HG03432 (cell line): ENCODE measurements around the gene LHPP.

Experiments
- ATAC-seq: cut with Tn5 transposase; IDR thresholded peaks from one replicate; pipeline ENCODE4 v1.9.1; 2021; ENCODE audit warnings: mild to moderate bottlenecking, moderate library complexity; ENCODE audit not compliant: unreplicated experiment

LHPP gene

DNA sequence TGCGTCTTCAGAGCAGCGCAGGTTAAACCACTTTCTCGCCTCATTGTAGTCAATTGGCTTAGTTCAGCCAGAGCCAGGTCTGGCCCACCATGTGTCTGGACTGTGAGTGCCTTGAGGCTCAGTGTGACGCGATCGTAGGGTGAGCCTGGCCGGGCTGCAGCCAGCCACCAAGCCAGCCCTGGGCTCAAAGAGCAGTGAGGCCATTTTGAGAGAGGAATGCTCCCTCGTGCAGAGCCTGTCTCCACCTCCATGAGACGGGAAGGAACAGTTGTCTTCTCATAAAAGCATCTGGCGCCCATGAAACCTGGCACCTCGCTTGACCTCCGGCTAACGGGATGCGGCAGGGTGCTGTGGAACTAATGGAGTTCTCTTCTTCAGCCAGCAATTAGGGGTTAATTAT is 34.5 kb downstream of the LHPP start:
- no peak for ATAC-seq

GRCh38 chr10:124496620-124497019 is 35.0 kb downstream of the LHPP start:
- ATAC-seq = no peak

DNA sequence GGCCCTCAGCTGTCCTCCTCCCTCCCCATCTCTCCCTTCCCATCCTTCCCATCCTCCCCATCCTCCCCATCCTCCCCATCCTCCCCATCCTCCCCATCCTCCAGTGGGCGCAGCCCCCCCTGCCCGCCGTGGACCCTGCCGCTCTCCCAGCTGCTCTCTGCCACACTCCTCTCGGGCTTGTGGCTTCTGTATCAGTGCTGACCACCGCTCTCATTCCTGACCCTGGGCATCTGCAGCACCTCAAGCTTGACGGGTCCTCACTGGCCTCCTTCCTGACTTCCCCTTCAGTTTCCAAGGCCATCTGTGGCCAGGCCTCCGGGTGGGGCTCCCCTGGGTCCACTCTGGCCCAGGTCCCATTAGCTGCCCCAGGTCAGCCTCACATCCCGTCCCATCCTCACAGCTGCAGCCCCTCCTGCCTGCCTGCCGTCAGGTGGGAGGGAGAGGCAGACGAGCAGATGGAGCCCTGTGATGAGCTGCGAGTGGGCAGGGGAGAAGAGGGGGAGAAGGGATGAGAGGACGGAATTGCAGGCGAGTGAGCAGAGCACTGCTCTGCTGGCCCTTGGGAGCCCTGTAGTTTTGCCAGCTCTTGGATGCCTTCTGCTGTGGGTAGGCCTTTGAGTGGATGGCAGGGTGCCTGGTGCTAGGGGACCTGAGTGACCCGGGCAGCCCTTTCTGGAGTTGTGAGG is 35.7 kb downstream of the LHPP start:
- ATAC-seq = no peak

GRCh38 chr10:124498056-124498455 is 36.4 kb downstream of the LHPP start:
- ATAC-seq = no peak

- ATAC-seq = no peak
Observed at GRCh38 chr10:124500757-124501156, 39.1 kb downstream of the LHPP start.

GRCh38 chr10:124504711-124505110 is 43.1 kb downstream of the LHPP start:
- no peak for ATAC-seq

DNA sequence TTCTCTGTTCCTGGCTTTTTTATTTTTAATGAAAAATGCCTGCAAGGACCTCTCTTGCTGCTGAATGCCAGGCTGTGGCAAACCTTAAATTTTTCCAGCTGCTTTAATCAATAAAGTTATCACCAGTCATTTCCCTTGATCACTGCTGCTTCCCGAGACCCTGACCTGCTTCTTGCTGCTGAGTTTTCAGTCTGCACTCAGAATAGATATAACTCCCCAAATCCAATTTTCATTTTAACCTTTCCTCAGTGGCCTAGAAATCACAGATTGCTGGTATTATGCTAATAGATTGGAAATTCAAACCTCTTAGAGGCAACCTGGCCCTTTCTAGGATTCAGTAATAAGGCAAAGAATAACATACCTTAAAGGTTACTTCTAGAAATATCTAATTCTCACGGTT is 43.7 kb downstream of the LHPP start:
- ATAC-seq = no peak

GRCh38 chr10:124508070-124508667 is 46.5 kb downstream of the LHPP start:
- no peak for ATAC-seq

- no peak for ATAC-seq
Observed at GRCh38 chr10:124508907-124509454, 47.4 kb downstream of the LHPP start.

DNA sequence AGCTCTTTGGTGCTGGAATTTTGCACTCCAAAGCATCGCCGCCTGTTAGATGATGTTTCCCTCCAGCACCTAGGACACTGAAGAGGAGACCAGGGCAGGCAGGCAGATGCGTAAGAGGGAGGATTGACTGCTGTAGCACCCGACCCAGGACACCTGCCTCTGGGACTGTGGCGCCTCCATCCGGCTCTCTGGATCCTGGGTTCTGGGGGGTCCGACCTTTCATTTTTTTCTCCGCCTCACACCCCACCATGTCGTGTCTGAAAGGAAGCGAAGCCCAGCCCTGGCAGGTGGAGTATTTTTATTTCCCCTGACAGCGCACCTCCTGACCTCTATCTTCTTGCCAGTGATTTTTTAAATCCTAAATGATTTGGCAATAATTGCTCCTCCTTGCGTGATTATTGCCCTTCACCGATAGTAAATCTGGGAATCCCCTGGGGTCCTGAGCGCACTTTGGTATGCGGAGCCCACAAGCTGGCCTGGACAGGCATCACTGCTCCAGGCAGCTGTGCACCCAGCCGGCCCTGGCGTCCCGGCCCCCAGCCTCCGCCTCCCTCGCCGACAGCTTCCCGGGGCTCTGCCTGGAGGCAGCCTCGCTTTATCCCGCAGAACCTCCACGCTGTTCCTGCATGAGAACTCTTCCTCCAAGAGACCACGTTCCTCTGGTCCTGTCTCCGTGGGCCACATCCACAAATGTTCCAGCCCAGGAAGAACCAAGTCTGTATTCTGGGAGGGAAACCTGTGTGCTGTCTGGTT is 48.4 kb downstream of the LHPP start:
- ATAC-seq = no peak

- ATAC-seq = no peak
Observed at GRCh38 chr10:124510759-124511158, 49.1 kb downstream of the LHPP start.

DNA sequence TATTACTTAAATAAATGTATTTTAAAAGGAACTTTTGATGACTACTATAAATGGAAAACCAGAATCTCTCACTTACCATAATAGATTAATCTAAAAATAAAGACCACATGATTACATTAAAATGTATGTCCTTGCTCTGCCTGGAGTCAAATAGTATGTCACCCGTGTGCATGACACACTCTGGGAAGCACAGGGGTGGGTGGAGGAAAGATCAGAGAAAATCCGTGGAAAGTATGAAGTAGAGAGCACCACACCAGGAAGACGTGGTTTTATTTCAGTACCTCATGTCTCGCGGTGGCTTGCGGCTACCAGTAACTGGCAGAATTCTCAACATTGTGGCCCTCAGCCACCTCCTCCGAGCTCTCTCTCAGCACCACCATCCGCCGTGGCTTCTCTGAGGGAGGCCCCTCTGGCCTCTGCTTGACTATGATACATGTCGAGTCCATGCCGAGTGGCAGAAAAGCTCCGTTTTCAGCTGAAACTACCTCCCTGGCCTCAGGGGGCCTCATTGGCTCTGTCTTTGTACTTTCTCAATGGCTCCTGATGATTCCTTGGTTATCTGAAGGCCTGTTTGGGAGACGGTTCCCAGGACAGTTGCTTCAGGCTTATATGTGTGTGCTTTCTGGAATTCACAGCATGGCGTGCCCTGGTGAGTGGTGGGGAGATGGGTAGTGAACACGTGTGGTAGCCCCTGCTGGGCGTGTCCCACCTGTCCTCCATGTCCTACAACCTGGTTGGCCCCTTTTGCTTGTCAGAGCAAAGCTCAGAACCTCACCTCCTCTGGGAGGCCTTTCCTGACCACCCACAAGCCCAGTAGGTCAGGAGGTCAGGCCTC is 49.8 kb downstream of the LHPP start:
- ATAC-seq = no peak

GRCh38 chr10:124512040-124512428 is 50.4 kb downstream of the LHPP start:
- no peak for ATAC-seq

GRCh38 chr10:124512600-124512999 is 51.0 kb downstream of the LHPP start:
- ATAC-seq = no peak

DNA sequence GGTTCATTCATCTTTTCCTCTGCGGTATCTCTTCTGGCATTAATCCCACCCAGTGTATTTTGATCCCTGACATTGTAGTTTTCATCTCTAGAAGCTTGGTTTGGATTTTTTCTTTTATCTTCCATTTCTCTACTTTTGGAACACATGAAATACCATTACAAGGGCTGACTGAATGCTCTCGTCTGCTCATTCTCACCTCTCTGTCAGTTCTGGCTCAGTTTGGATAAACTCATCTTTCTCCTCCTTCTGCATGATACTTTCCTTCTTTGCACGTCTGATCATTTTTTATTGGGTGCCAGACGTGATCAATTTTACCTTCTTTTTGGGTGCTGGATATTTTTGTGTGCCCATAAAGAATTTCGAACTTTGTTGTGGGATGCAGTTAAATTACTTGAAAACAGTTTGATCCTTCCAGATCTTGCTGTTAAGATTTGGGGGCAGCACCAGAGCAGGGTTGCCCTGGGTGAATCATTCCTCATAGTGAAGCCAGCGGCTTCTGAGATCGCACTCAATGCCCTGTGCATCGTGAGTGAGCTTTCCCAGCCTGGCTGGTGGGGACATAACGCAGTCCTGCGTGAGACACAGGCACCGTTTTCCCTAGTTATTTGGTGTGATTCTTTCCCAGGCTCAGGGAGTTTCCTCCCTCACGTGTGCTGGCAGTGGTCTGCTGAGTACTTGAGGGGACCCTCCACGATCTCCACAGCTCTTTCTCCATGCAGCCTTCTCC is 53.8 kb downstream of the LHPP start:
- no peak for ATAC-seq

GRCh38 chr10:124516181-124516580 is 54.6 kb downstream of the LHPP start:
- no peak for ATAC-seq

GRCh38 chr10:124516746-124517397 is 55.2 kb downstream of the LHPP start:
- no peak for ATAC-seq

DNA sequence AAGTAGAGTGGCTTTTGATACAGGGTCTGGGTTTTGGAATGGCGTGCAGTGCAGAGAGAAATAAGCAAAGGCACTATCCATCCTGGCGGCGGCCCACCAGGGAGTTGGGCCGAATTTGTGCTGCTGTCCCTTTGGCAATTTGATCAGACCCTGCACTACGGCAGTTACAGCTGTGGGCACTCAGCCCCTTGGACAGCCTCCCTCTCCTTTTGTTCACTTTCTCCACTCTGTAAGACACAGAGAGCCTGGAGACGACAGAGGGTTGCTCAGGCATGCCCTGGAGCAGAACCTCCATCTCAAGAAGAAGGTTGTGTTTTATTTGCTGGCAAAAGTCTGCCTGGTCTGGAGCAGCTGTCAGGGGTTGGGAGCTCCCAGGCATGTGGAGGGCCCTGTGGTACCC is 55.8 kb downstream of the LHPP start:
- no peak for ATAC-seq

DNA sequence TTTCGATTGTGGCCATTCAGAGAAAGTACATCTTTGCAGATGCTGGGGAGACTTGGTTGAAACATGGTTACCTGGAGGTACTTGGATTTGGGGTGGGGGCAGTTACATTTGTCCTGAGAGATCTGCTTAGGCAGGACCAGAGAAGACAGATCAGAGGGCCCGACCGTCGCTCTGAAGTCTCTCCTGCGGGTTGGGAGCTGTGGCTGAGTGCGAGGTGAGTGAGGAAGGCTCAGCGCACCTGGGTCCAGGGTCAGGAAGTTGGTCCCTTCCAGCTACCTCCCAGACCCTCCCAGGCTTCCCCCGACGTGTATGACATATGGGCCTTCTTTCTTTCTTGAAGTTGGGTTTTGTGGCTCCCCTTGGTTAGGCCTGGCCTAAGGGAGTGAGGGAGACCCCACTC is 56.3 kb downstream of the LHPP start:
- no peak for ATAC-seq

DNA sequence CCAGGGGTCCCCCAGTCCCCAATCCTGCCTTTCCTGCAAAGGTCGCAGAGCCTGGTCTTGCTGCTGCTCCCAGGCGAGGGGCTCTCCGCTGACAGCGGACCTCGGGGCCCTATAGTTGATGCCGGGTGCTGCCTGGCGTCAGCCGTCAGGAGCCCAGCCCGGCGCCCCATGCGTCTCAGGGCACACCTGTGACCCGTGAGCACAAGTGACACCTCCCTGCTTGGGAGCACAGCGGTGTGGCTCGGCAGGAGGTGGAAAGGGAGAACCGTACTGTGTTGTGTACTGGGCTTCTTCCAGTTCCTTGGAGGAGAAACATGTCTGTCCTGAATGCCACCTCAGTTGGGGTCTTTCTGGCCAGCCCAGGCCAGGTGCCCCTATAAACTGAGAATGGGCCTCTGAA is 56.7 kb downstream of the LHPP start:
- no peak for ATAC-seq
